CD4-positive, alpha-beta T cell treated with Interleukin-17A for 1 hour (primary cell): ENCODE results near the gene LYST.

Experiments used
- DNase-seq: peaks from one replicate; pipeline ENCODE4 v3.0.0-alpha.2; 2020

Gene LYST

DNA sequence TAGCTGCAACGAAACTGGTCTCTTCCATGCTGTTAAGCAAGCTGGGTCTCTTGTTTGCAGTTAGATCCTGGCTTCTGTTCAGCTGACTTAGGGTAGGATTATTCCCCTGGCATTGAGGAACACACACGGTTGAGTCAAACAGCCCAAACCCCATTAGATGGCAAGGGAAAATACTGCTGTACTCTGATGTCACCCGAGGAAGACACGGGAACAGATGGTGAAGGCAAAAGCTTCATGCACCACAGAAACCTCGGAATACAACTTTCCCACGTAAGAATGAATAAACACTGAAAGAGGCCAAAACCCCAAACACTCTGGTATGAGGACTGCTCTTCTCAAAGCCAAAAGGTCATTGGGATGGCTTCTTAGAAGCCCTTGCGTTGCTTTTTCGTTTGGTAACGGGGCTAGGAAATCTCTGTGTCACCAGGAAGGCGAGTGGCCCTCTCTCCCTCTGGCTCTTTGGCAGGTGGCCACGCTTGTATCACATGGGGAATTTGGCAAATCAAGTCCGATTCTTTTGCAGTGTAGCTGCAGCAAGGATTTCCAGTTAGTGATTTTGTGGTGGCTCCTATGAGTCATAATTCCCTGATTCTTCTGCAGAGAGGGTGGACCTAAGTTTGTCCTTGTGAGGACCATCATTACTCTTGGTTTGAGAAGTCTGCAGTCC, 16.7 kb upstream of the LYST start:
- DNase-seq, result no peak

DNA sequence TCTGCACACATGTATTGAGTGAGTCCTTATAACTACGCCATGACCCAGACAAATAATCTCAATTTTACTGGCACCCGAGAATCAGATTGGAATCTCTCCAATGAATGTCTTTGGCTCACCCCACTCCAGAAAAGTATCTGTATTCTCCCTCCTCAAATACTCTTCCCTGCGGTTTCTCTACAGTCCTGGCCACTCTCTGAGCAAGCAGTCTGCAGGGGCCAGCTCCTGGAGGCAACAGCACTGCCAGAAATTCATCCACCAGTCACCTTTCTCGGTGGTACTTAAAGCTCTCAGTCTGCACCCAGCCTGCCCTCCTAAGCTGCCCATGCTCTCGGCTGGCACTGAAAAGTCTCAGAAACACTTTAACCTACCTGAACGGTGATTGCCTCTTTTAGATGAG, 16.1 kb upstream of the LYST start:
- DNase-seq, result no peak

DNA sequence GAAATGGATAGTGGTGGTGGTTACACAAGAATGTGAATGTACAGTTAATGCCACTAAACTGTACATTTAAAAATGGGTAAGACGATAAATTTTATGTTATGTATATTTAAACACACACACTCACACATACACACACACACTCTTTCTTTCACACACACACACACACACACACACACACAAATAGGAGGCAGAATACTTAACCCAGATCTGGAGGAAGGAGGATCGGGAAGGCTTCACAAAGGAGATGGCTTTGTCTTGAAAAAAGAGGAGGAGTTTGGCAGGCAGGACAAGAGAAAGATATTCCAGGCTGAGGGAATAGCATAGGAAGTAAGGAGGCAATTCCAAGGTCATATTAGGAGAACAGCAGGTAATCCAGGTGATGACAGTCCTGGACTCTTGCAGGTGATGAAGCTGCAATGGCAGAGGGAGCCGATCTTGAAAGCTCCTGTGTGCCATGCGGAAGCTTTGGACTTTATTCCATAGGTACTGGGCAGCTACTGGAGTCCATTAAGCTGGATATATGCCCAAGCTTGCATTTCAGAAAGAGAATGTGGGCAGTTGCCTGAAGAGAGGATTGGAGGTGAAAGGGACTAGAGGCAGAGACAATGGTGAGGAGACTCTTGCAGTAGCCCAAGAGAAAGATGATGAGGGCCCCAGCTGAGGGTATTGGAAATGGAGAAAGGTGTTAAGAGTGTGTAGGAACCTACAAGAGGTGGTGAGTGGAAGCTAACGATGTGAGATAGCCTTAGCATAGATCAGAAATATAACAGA, 15.4 kb upstream of the LYST start:
- no peak for DNase-seq

DNA sequence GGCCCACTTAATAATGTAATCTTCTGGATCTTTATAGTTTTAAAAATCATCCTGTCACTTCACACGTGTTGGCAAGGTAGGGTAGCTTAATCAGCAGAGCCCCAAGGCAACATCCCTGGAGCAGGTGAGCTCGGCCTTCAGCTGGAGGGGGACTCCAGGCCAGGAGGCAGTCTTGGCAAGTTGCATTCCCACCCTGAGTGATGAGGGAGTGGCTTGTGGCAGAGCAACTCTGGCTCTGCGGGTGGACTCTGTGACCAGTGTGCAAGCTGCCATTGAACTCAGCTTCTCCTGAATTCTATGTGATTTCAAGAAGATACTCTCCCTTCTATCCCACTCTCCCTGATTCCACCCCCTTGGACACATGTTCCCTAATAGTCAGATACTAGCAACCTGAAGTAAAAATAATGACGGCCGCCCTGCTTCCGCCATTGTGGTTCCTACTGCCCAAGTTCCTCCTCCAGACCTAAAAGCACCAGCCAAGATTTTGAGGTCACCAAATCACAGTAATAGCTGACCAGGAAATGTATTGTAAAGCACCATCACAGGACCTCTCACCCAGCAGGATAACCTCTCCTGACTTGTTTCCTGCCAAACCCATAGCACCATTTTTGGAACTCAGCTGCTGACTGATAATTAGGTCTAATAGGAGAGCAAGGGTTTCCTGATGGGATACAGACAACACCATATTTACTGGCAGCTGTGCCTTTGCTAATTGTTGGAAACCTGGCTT, 11.5 kb upstream of the LYST start:
- no peak for DNase-seq

DNA sequence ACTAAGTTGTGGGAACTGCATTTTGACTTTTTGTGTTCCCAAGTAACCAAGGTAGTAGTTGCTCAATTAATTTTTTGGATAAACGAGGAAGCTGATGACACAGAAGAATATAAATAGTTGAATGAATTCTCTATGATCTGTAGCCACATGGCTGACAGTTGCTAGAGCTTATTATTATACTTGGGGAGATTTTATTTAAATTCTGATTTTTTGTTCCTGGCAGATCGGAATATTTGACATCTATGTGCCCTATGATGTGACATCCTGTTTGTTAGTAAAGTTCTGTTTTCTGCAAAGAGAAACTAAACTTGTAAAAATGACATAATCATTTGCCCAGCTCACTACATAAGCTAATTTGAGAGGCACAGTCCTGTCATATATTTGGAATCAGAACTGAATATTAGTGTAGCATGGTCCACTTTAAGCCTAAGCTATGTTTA, 9.7 kb upstream of the LYST start:
- peak; percentile 69 for DNase-seq

DNA sequence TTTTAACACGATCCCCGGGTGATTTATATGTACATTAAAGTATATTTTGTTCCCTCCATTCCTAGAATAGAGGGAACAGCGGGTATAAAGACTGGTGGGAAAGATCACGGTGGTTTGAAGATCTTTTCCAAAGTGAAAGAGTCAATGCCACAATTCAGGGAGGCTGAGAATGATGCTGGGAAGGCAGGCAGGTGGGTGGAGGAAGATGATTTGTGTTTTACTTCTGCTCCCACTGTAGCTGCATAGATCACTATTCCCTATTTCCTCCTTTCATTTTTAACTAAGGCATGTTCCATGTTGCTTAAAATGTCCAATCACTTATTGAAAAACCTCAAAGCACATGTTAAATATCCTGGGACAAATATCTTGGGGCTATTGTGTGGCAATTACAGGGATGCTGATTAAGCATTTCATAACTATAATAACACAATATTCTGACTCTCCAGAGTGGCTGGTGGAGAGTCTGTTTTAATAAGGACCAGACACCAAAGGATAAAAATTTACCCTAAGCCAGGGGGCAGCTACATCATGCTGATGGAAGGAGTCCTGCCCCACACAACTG, 8.4 kb upstream of the LYST start:
- DNase-seq, result no peak

DNA sequence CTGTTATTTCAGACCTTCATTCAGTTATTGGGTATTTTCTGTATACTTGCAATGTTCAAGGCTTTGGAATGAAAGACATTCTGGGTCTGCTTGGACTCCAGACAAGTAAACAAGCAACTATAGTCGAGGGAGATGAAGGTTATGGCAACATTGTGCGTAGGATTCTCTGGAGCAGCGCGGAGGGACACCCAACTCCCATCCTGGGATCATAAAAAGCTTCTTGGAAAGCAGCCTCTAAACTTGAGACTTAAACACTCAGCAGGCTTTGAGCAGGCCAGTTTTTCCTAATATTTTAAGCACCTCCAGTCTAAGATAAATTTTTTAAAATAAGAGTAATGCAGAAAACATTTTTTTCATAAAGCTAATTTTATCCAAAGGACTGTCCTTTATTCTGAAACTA, 7.6 kb upstream of the LYST start:
- no peak for DNase-seq

DNA sequence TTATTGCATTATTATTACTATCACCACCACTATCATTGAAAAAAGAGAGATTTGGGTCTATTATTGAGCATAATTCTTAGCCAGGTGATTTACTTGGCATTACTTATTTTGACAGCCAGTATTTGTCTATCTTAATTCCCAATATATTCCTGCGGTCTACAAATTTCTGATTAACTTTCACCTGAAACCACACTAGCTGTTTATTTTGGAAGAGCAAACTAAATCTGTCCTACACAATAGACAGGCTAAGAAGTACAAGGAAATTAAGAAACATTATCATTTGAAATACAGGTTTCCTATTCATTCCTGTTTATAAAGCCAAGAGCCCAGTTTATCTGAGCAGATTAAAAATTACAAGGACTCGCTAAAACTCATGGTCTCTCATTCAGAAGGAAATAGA, 6.9 kb upstream of the LYST start:
- no peak for DNase-seq

DNA sequence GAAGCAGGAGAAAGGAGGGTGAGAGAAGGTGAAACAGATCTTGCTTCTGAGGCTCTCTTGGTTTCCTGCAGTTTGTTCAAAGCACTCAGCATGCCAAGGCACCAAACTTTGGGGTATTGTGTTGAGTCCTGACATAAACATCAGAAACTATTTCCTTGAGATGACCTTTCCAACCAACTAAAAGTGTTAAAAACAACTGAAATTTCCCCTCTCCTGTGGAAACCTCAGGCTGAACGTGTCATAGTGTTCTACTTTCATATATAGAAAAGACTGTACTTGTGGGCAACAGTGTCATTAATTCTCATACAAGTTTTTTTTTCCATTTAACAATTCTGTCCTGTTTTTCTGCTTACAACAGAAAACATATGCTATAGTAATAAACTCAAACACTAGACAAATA, 6.3 kb upstream of the LYST start:
- peak; percentile 66 for DNase-seq

DNA sequence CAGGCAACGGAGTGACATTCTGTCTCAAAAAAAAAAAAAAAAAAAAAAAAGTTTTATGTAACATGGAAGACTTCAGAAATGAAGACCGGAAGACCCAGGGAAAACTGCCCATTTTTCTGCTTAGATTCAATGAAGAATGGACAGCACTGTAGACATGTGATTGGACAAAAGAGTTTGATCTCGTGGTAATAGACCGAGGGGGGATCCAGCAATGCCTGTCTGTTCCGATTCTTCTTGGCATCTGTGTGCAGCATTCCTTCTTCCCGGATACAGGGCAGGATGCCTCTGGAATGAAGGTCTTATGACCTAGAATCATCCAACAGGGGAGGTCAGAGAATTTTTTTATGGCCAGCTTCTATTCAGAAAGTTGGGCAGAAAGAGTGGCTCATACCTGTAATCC, 5.6 kb upstream of the LYST start:
- no peak for DNase-seq

DNA sequence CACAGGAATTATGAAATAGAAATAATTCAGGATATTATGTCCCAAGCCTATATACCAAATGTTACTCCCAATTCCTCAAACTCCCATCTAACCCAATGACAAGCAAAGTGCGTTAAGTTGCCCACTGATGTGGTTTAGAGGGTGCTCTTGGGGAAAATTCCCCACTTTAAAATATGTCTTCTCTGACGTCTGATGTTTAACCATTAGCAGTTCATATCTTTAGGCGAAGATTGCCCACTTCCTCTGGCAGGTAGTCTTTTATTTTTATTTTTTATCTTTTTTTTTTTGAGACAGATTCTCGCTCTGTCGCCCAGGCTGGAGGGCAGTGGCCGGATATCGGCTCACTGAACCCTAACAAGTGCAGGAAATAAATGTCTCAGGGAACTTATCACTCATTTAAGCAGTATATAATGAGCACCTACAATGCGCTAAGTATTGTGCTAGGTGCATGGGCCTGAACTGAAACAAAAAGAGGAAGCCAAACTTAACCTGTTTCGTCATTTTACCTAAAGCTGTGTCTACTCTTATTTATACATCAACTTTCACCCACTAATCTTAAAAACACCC, 1.3 kb upstream of the LYST start:
- peak; percentile 89 for DNase-seq

DNA sequence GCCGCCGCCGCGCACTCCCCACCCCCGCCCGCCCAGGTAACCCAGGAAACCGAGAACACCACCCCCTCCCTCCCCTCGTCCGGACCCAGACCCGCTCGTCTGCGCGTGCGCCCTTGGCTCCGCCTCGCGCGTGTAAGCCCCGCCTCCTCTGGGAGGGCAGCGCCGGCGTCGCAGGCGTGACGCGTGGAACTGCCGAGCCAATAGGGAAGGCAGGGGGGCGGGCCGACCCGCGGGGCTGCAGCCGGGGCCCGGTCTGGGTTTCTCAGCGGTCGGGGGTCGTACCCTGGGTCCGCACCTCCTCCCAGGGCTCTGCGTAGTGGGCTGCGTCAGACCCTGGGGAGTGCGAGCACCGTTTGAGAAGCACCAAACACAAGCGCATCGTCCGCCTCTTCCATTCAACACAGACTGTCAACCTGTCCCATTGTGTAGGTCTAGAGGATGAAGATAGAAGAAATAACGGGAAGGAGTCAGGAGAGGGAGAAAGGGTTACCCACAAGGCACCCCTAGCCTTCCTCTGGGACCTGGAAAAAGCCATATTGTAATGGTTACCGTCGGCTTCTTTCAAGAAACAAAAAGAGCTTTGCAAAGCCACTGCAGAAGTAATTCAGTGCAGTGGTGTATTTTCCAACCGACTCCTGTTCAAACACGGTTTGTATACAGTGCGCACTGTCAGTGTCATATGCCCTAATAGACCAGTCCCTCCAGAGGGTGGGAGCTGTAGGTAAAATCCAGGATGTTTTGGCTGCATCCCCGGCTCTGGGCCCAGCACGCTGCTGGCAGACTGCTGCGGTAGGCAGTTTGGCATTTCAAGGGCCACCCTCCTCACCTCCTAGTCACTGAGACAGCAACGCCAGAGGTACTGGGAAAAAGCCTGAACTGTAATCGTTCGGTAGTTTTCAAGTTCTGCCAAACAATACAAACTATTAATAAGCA, 473 bp upstream of the LYST start:
- peak; percentile 98 for DNase-seq

DNA sequence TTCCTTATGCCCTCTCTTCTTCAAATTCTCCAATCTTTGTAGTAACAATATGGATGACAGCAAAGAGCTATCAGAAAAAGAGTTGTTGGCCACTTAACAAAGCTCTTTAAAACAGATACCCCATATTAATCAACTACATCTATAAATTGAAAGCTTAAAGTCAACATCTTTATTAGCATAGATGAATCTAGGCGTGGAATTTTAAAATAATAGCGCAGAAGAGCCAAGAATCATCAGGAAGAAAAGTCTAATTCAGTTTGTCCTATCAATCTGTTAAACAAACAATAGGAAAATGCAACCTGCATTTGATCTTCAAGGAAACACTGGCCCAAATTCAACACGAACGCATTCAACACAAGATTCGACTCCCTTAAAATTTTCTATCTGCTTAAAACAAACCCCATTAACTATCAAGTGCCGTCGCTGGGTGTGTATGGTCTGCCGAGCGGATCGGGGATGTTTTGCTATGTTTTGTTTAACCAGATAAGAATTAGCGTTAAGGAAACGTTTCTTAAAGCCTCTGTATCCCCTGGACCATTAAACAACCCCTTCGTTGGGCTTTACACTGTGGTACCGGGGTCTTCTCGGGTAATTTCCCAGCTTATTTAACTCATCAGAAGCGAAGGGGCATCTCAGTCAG, 1.0 kb downstream of the LYST start:
- no peak for DNase-seq

DNA sequence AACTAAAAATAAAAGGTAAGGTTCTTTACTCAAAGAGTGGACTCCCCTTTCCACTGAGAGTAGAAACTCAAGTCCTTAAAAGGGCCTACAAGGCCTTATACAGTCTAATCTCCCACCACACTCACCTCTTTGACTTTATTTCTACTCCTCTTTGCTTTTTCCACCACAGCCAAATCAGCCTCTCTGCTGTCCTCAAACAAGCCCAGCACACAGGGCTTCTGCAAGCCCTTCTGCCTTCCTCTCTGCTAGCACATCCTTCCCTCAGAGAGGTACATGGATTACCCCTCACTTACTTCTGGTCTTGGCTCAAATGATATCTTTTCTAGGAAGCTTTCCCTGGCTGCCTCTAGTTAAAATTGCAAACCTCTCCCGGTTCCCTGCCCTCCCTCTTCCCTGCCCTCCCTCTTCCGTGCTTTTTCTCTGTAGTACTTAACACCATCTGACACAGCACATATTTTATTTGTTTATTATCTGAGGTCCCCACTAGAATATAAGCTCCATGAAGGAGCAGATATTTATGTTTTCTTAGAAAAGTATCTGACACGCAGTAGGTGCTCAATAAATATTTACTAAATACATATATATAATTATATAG, 1.7 kb downstream of the LYST start:
- DNase-seq, result peak; percentile 34

DNA sequence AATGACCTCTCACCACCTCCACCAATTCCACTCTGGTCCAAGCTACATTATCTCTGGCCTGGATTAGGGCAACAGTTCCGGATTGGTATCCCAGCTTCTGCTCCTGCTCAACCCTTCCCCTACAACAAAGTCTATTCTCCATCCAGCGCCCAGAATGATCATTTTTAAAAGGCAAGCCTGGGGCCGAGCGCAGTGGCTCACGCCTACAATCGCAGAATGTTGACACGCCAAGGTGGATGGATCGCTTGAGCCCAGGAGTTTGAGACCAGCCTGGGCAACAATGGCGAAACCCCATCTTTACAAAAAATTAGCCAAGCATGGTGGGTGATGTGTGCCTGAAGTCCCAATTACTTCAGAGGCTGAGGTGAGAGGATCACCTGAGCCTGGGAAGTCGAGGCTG, 2.2 kb downstream of the LYST start:
- DNase-seq, result no peak

DNA sequence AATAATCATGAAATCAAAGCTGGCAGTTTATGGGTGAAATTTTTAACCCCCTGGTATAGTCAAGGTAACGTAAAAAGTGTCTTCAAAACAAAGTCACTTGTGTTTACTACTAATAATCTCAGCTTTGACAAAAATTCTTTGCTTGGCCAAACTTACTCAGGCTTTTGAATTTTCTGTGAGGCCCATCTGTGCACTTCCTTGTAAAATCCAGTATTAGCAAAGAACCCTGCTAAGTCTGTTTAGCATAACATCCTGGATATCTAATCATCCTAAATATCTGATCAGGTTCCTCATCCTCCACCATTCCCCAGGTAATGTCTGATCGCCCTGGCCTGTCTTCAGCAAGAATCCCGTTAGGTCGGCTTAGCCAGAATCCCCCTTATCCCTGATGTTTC, 3.0 kb downstream of the LYST start:
- DNase-seq, result no peak

DNA sequence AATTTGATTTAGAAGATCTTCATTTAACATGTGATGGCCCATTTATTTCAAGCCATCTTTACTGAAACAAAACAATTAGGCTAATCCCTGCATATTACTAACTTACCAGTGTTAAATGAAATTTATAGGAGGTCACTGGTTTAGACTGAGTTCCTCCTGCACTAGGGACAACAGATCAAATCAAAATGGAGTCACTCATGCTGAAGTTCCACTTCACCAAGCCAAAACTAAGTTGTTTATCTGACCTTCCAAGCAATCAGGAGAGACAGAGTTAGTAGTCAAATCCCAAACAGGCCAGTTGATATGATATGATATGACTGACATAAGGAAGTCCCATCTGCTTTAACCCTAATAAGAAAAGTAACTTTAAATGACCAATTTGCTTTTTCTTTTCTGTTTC, 4.8 kb downstream of the LYST start:
- no peak for DNase-seq

DNA sequence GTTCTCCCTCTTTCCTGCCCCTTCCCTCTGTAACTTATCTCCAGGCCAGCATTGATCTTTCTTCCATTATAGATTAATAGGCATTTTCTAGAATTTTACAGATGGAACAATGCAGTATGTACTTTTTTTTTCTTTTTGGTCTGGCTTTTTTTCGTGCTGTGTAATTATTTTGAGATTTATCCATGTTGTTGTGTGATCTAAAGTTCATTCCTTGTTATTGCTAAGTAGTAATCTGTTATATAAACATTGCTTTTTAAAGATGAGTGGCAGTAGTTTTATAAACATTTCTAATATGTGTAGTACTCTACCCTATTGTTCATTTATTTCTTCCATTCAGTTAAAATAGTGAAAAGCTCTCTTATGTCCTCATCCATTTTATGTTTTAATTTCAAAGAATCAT, 5.9 kb downstream of the LYST start:
- no peak for DNase-seq

DNA sequence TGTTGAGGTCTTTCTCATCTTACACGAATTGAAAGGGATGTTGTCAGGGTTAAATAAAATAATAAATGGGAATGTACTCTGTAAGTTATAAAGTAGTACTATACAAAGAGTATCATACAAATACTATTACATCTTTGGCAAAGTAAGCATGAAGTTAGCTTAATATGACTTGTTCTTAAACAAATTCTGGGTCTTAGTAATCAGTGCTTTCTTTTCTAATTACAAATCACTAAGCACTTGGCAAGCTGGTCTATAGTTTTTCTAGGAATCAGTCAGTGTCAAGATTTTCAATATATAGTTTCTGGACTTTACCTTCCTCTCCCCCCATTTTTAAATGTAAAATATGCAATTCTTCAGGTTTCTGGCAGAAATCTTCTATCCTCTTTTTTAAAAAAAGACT, 6.9 kb downstream of the LYST start:
- DNase-seq, result no peak

DNA sequence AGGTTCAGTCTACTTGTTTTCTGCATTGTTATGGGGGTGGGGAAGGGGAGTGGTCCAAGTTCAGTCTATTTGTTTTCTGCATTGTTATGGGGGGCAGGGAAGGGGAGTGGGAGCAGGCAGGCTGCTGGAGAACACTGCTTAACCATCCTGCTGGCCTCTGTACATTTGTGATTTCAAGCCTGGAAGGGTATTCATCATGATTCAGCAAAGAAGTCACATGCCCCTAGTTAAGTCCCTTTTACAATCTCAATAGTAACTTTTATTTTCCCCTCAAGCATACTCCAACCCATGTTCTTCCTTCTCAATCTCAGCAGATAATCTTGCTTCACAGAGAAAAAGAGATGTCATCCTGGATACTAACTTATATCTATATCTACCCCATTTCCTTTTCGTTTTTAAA, 7.9 kb downstream of the LYST start:
- no peak for DNase-seq

DNA sequence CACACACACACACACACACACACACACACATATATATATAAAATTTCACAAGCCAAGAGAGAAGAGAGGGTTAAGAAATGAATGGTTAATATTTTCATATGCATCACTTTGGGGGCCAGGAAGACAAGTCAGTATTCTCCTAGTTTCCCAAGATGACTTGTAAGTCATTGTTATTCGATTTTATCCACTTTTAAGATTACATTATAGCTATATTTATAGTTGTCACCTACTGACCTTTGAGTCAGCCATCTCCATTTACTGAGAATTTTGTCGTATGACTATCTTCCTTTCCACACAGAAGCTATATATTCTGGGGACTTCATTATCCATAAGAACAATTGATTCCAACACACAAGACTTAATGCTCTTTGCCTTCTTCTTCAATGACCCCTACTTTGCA, 8.9 kb downstream of the LYST start:
- DNase-seq, result no peak
